Measurements from ENCODE around the gene APBA1. TPM values are rescaled to one million over a fixed set of nuclear protein-coding genes. Genes with fewer than 3 reads are reported as not detected.

The APBA1 gene
- total RNA-seq, 2 donors from 2014 or later: 6.3 to 7.5 TPM

GRCh38 chr9:69577123-69577522, 95.0 kb downstream of the APBA1 start:
- H3K27ac ChIP-seq: no peak overlapping the region
- intact Hi-C loops (cut with DNase I): no loop called here
- TF ChIP-seq, protein P1, sequence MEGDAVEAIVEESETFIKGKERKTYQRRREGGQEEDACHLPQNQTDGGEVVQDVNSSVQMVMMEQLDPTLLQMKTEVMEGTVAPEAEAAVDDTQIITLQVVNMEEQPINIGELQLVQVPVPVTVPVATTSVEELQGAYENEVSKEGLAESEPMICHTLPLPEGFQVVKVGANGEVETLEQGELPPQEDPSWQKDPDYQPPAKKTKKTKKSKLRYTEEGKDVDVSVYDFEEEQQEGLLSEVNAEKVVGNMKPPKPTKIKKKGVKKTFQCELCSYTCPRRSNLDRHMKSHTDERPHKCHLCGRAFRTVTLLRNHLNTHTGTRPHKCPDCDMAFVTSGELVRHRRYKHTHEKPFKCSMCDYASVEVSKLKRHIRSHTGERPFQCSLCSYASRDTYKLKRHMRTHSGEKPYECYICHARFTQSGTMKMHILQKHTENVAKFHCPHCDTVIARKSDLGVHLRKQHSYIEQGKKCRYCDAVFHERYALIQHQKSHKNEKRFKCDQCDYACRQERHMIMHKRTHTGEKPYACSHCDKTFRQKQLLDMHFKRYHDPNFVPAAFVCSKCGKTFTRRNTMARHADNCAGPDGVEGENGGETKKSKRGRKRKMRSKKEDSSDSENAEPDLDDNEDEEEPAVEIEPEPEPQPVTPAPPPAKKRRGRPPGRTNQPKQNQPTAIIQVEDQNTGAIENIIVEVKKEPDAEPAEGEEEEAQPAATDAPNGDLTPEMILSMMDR (IDR thresholded peaks at IDR 0.05): no peak

GRCh38 chr9:69574057-69574456, 98.1 kb downstream of the APBA1 start:
- Histone ChIP-seq H3K27me3 (no peaks in the 10 kb centered on the region), H3K36me3 (no peaks in the 10 kb centered on the region), H3K4me1 (no peaks in the 10 kb centered on the region), H3K9ac (ENCODE audit: low read depth in 2 of 2, low read length in 2 of 2) (no peak overlapping the region), H3K4me3 (no peak overlapping the region), H3K9me3 (no peaks in the 10 kb centered on the region), H3K27ac (no peak overlapping the region)
- intact Hi-C loops (cut with DNase I): no loop called here
- TF ChIP-seq, protein P1 (IDR thresholded peaks at IDR 0.05): no peak
- no peak for DNase-seq

More at GRCh38 chr9:69577123-69577522, 95.0 kb downstream of the APBA1 start:
- no peaks in the 10 kb centered on the region for H3K4me1 ChIP-seq
- no peaks in the 10 kb centered on the region for H3K9me3 ChIP-seq
- no peaks in the 10 kb centered on the region for H3K36me3 ChIP-seq
- no peak for DNase-seq
- no peak overlapping the region for H3K9ac ChIP-seq (ENCODE audit: low read depth in 2 of 2, low read length in 2 of 2)
- no peaks in the 10 kb centered on the region for H3K27me3 ChIP-seq
- no peak overlapping the region for H3K4me3 ChIP-seq

GRCh38 chr9:69573651-69574050, 98.5 kb downstream of the APBA1 start:
- TF ChIP-seq, protein P1 (IDR thresholded peaks at IDR 0.05): no peak
- intact Hi-C loops (cut with DNase I): no loop called here
- DNase-seq: no peak

GRCh38 chr9:69572611-69573010, 99.6 kb downstream of the APBA1 start:
- no peaks in the 10 kb centered on the region for H3K27me3 ChIP-seq
- DNase-seq: no peak
- TF ChIP-seq, protein P1 (IDR thresholded peaks at IDR 0.05): no peak
- no peaks in the 10 kb centered on the region for H3K4me1 ChIP-seq
- no peaks in the 10 kb centered on the region for H3K36me3 ChIP-seq
- no peak overlapping the region for H3K27ac ChIP-seq
- H3K4me3 ChIP-seq: no peak overlapping the region
- no peak overlapping the region for H3K9ac ChIP-seq (ENCODE audit: low read depth in 2 of 2, low read length in 2 of 2)
- no peaks in the 10 kb centered on the region for H3K9me3 ChIP-seq
- intact Hi-C loops (cut with DNase I): no loop called here

More at GRCh38 chr9:69573651-69574050, 98.5 kb downstream of the APBA1 start:
- no peaks in the 10 kb centered on the region for H3K36me3 ChIP-seq
- H3K9ac ChIP-seq (ENCODE audit: low read depth in 2 of 2, low read length in 2 of 2): no peak overlapping the region
- H3K27ac ChIP-seq: no peak overlapping the region
- no peaks in the 10 kb centered on the region for H3K9me3 ChIP-seq
- no peaks in the 10 kb centered on the region for H3K4me1 ChIP-seq
- H3K4me3 ChIP-seq: no peak overlapping the region
- no peaks in the 10 kb centered on the region for H3K27me3 ChIP-seq

DNA sequence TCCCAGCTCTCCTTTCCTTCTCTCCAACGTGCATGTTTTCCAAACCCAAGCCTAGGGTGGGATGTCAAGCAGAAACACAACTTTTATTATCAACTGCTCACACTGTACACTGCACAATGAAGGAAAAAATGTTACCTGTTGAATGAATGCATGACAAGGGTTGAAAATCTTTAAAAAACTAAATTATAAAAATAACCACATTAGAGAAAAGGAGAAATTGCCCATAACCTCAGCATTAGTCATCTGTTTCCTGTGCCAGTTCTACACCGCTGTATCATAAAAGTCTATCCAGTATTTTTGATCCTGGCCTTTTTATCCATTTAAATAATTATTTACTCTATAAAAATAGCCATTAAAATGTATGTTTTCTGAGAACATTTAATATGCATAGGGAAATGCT, 101.1 kb downstream of the APBA1 start:
- TF ChIP-seq, protein P1 (IDR thresholded peaks at IDR 0.05): no peak
- Histone ChIP-seq H3K9me3 (no peaks in the 10 kb centered on the region), H3K27ac (no peak overlapping the region), H3K4me1 (no peaks in the 10 kb centered on the region), H3K4me3 (no peak overlapping the region), H3K36me3 (no peaks in the 10 kb centered on the region), H3K27me3 (no peaks in the 10 kb centered on the region), H3K9ac (ENCODE audit: low read depth in 2 of 2, low read length in 2 of 2) (no peak overlapping the region)
- DNase-seq: no peak
- intact Hi-C loops (cut with DNase I): no loop called here

Measured in colonic mucosa (tissue), 4 donors.